OCI-LY1 (cell line): Measurements from ENCODE around the gene MED4.

Experiments
- H2AFZ ChIP-seq: fragments of 200-600 bp; sonication (generic), shearing (Covaris generic); 2 replicates; pipeline ENCODE4 v1.6.0; 2014; ENCODE audit warnings: antibody characterized with exemption, mild to moderate bottlenecking, low read length
- H3F3A ChIP-seq: fragments of 200-600 bp; sonication (generic), shearing (Covaris generic); 2 replicates; pipeline ENCODE4 v1.6.0; 2014; ENCODE audit warnings: mild to moderate bottlenecking, antibody characterized with exemption, low read length, moderate library complexity; ENCODE audit not compliant: insufficient read depth
- H3K27ac ChIP-seq: fragments of 200-600 bp; sonication (generic); 2 replicates; pipeline ENCODE4 v1.5.1; 2014; ENCODE audit warnings: low read length, mixed run types, mild to moderate bottlenecking, low read depth; ENCODE audit not compliant: poor library complexity, severe bottlenecking
- H3K27me3 ChIP-seq: fragments of 200-600 bp; sonication (generic); 2 replicates; pipeline ENCODE4 v1.6.0; 2014; ENCODE audit warnings: antibody characterized with exemption, mild to moderate bottlenecking, low read length, moderate library complexity; ENCODE audit not compliant: insufficient read depth
- H3K36me3 ChIP-seq: fragments of 200-600 bp; sonication (generic); 2 replicates; pipeline ENCODE4 v1.6.1; 2014; ENCODE audit warnings: mild to moderate bottlenecking, antibody characterized with exemption, low read length, moderate library complexity, mixed read lengths; ENCODE audit not compliant: insufficient read depth
- H3K4me1 ChIP-seq: fragments of 200-600 bp; sonication (generic); 2 replicates; pipeline ENCODE4 v1.5.1; 2014; ENCODE audit warnings: mild to moderate bottlenecking, low read length, moderate library complexity; ENCODE audit not compliant: insufficient read depth, severe bottlenecking
- H3K4me2 ChIP-seq: fragments of 200-600 bp; sonication (generic), shearing (Covaris generic); 2 replicates; pipeline ENCODE4 v1.6.1; 2014; ENCODE audit warnings: low read length
- H3K4me3 ChIP-seq: fragments of 200-600 bp; sonication (generic); 2 replicates; pipeline ENCODE4 v1.5.1; 2014; ENCODE audit warnings: low read length, low read depth, mild to moderate bottlenecking, mixed read lengths; ENCODE audit not compliant: poor library complexity, severe bottlenecking
- H3K79me2 ChIP-seq: fragments of 200-600 bp; shearing (Covaris generic); 2 replicates; pipeline ENCODE4 v1.6.1; 2016; ENCODE audit warnings: mixed run types, low read length, mixed read lengths; ENCODE audit not compliant: insufficient read depth
- H3K9ac ChIP-seq: fragments of 200-600 bp; sonication (generic), shearing (Covaris generic); 2 replicates; pipeline ENCODE4 v1.6.1; 2014; ENCODE audit warnings: mild to moderate bottlenecking, low read length, mixed read lengths
- H3K9me2 ChIP-seq: fragments of 200-600 bp; sonication (generic), shearing (Covaris generic); 2 replicates; pipeline ENCODE4 v1.6.1; 2014; ENCODE audit warnings: low read depth, mild to moderate bottlenecking, low read length, mixed read lengths
- H3K9me3 ChIP-seq: fragments of 200-600 bp; shearing (Covaris generic); 2 replicates; pipeline ENCODE4 v1.6.1; 2014; ENCODE audit warnings: low read length, mixed read lengths
- H4K20me1 ChIP-seq: fragments of 200-600 bp; sonication (generic), shearing (Covaris generic); 2 replicates; pipeline ENCODE4 v1.6.0; 2016; ENCODE audit warnings: mild to moderate bottlenecking, low read length; ENCODE audit not compliant: insufficient read depth
- CTCF ChIP-seq: fragments of 200-600 bp; sonication (generic), shearing (Covaris generic); IDR thresholded peaks from 2 replicates; pipeline ENCODE4 v1.5.1; 2017; ENCODE audit warnings: mild to moderate bottlenecking, antibody characterized with exemption, low read length, moderate library complexity, mixed read lengths
- EZH2 ChIP-seq: fragments of 200-600 bp; sonication (generic), shearing (Covaris generic); IDR thresholded peaks from 2 replicates; pipeline ENCODE4 v1.8.0; 2017; ENCODE audit warnings: borderline replicate concordance, mixed run types, mild to moderate bottlenecking, antibody characterized with exemption, low read length, moderate library complexity, mixed read lengths

MED4 gene

GRCh38 chr13:48094781-48095502 is at the start of gene MED4:
Gene MED4 (minus strand): TSS chr13:48095104. CDS start chr13:48095078, 26 bp downstream.
- H3K27me3 ChIP-seq: no peaks in the 10 kb centered on the region
- H3F3A ChIP-seq: no peaks in the 10 kb centered on the region
- no peaks in the 10 kb centered on the region for H4K20me1 ChIP-seq
- peak within 1 kb of the TSS; percentile 50; the same call in 1 of the 2 replicates for H2AFZ ChIP-seq
- H3K4me2 ChIP-seq: peak within 1 kb of the TSS; percentile 96
- TF ChIP-seq CTCF (peak; percentile 97), EZH2 (no peak)
- peak within 1 kb of the TSS; percentile 96 for H3K4me3 ChIP-seq
- H3K79me2 ChIP-seq: peaks cover 49% of the 10 kb centered on the region
- H3K27ac ChIP-seq: peak within 1 kb of the TSS; percentile 14
- peaks cover 20% of the 10 kb centered on the region for H3K4me1 ChIP-seq
- H3K9me2 ChIP-seq: no peaks in the 10 kb centered on the region
- H3K9me3 ChIP-seq: no peaks in the 10 kb centered on the region
- no peaks in the 10 kb centered on the region; the same call in none of the 2 replicates for H3K36me3 ChIP-seq
- peak within 1 kb of the TSS; percentile 96 for H3K9ac ChIP-seq

GRCh38 chr13:48144413-48145035 is 49.6 kb upstream of the MED4 start:
- no peaks in the 10 kb centered on the region for H3K9me3 ChIP-seq
- H3K36me3 ChIP-seq: no peaks in the 10 kb centered on the region
- no peaks in the 10 kb centered on the region for H3F3A ChIP-seq
- H3K9ac ChIP-seq: no peak overlapping the region
- H3K27ac ChIP-seq: no peak overlapping the region
- H3K9me2 ChIP-seq: no peaks in the 10 kb centered on the region
- no peak overlapping the region for H2AFZ ChIP-seq
- TF ChIP-seq CTCF: no peak
- TF ChIP-seq EZH2: no peak
- peaks cover 3% of the 10 kb centered on the region for H3K4me1 ChIP-seq
- no peak overlapping the region for H3K4me3 ChIP-seq
- H3K79me2 ChIP-seq: no peaks in the 10 kb centered on the region
- no peaks in the 10 kb centered on the region for H3K27me3 ChIP-seq
- no peak overlapping the region for H3K4me2 ChIP-seq
- no peaks in the 10 kb centered on the region for H4K20me1 ChIP-seq

GRCh38 chr13:48142436-48142835 is 47.5 kb upstream of the MED4 start:
- TF ChIP-seq CTCF: no peak
- no peak for TF ChIP-seq EZH2
- no peaks in the 10 kb centered on the region for H3K79me2 ChIP-seq
- no peaks in the 10 kb centered on the region for H3K27me3 ChIP-seq
- no peak overlapping the region for H3K4me2 ChIP-seq
- H3F3A ChIP-seq: no peaks in the 10 kb centered on the region
- H3K9ac ChIP-seq: no peak overlapping the region
- H3K9me3 ChIP-seq: no peaks in the 10 kb centered on the region
- peaks cover 3% of the 10 kb centered on the region for H3K4me1 ChIP-seq
- H3K36me3 ChIP-seq: no peaks in the 10 kb centered on the region
- no peak overlapping the region for H2AFZ ChIP-seq
- no peaks in the 10 kb centered on the region for H3K9me2 ChIP-seq
- no peaks in the 10 kb centered on the region for H4K20me1 ChIP-seq
- H3K27ac ChIP-seq: no peak overlapping the region
- no peak overlapping the region for H3K4me3 ChIP-seq
